A549 (cell line): ENCODE data around the gene PGM5.
"Not testable (repeated sequence)": the region's sequence is repeated elsewhere in the genome, so short reads cannot be mapped to it uniquely, and the experiment has no call there.

Experiments used
- POLR2A ChIP-seq: IDR thresholded peaks from 2 replicates; pipeline ENCODE4 v1.6.1; 2012; ENCODE audit warnings: mild to moderate bottlenecking, low read length
- RCOR1 ChIP-seq: fragments of 150-350 bp; IDR thresholded peaks from 2 replicates; pipeline ENCODE4 v1.6.1; 2014; ENCODE audit warnings: antibody characterized with exemption, low read length, low read depth
- TF ChIP-seq, protein P1 (sequence below): IDR thresholded peaks from 2 replicates; pipeline ENCODE4 v1.6.1; 2012
- TF ChIP-seq, protein P2 (sequence below): fragments of >200 bp; sonication (Bioruptor Twin); formaldehyde crosslinking; IDR thresholded peaks from 3 replicates; pipeline ENCODE4 v1.5.1; 2016
- TF ChIP-seq, protein P3 (sequence below): fragments of 150-350 bp; IDR thresholded peaks from 2 replicates; pipeline ENCODE4 v1.6.1; 2014; ENCODE audit warnings: low read depth, mild to moderate bottlenecking, low read length

DNA sequence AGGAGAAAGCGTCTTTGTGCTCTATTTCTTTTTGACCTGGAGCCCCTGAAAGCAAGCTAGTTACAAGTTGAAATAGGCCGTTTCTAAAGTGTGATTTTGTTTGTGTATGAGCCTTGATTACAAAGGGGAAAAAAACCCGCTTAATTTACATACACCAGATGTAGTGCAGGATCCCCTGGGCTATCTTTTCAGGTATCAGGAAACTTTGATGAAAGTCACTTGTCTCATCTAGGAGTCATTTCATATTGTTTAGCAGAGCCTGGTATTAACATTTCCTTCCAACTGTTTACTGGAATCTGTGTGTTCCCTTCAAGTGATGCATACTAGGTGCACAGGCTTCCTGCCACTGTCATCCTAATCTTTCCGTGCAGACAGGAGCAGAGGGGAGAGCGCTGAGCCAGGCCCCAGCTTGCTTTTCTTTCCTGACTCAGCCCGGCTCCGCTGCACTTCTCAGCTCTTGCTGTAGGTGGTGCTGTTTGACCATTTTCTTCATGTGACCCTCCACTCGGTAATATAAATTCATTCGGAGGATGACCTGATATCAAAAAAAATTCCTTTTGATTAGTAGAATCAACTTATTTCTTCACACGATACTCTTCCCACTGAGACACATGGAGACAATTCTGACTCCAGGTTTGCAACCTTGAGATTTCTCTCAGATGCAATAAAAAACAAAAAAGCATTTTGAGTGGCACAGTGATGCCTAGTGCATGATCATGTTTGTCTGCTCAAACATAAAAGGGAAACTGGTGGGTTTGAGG, 14.0 kb upstream of the PGM5 start:
- TF ChIP-seq, protein P1, sequence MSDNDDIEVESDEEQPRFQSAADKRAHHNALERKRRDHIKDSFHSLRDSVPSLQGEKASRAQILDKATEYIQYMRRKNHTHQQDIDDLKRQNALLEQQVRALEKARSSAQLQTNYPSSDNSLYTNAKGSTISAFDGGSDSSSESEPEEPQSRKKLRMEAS = not testable (repeated sequence)
- TF ChIP-seq, protein P2, sequence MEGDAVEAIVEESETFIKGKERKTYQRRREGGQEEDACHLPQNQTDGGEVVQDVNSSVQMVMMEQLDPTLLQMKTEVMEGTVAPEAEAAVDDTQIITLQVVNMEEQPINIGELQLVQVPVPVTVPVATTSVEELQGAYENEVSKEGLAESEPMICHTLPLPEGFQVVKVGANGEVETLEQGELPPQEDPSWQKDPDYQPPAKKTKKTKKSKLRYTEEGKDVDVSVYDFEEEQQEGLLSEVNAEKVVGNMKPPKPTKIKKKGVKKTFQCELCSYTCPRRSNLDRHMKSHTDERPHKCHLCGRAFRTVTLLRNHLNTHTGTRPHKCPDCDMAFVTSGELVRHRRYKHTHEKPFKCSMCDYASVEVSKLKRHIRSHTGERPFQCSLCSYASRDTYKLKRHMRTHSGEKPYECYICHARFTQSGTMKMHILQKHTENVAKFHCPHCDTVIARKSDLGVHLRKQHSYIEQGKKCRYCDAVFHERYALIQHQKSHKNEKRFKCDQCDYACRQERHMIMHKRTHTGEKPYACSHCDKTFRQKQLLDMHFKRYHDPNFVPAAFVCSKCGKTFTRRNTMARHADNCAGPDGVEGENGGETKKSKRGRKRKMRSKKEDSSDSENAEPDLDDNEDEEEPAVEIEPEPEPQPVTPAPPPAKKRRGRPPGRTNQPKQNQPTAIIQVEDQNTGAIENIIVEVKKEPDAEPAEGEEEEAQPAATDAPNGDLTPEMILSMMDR = not testable (repeated sequence)
- not testable (repeated sequence) for TF ChIP-seq POLR2A, RCOR1
- TF ChIP-seq, protein P3, sequence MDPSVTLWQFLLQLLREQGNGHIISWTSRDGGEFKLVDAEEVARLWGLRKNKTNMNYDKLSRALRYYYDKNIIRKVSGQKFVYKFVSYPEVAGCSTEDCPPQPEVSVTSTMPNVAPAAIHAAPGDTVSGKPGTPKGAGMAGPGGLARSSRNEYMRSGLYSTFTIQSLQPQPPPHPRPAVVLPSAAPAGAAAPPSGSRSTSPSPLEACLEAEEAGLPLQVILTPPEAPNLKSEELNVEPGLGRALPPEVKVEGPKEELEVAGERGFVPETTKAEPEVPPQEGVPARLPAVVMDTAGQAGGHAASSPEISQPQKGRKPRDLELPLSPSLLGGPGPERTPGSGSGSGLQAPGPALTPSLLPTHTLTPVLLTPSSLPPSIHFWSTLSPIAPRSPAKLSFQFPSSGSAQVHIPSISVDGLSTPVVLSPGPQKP = not testable (repeated sequence)
